Activated naive CD4-positive, alpha-beta T cell treated with anti-CD3 and anti-CD28 coated beads, Interleukin-2, amount 50 U/mL, for 24 hours (primary cell): ENCODE results near the gene CPED1.
"Not testable (repeated sequence)": the region's sequence is repeated elsewhere in the genome, so short reads cannot be mapped to it uniquely, and the experiment has no call there.

Experiments used
- H3K27ac Mint-ChIP-seq: one replicate; pipeline ENCODE4 v1.8.0; 2021; ENCODE audit warnings: mild to moderate bottlenecking, mixed read lengths
- H3K27me3 Mint-ChIP-seq: one replicate; pipeline ENCODE4 v1.8.0; 2021; ENCODE audit warnings: mixed read lengths
- H3K36me3 Mint-ChIP-seq: one replicate; pipeline ENCODE4 v1.8.0; 2021; ENCODE audit warnings: mixed read lengths
- H3K4me1 Mint-ChIP-seq: one replicate; pipeline ENCODE4 v1.8.0; 2021; ENCODE audit warnings: mixed read lengths
- H3K4me3 Mint-ChIP-seq: one replicate; pipeline ENCODE4 v1.8.0; 2021; ENCODE audit warnings: mild to moderate bottlenecking, mixed read lengths
- H3K9me3 Mint-ChIP-seq: one replicate; pipeline ENCODE4 v1.8.0; 2021; ENCODE audit warnings: mixed read lengths

The CPED1 gene

DNA sequence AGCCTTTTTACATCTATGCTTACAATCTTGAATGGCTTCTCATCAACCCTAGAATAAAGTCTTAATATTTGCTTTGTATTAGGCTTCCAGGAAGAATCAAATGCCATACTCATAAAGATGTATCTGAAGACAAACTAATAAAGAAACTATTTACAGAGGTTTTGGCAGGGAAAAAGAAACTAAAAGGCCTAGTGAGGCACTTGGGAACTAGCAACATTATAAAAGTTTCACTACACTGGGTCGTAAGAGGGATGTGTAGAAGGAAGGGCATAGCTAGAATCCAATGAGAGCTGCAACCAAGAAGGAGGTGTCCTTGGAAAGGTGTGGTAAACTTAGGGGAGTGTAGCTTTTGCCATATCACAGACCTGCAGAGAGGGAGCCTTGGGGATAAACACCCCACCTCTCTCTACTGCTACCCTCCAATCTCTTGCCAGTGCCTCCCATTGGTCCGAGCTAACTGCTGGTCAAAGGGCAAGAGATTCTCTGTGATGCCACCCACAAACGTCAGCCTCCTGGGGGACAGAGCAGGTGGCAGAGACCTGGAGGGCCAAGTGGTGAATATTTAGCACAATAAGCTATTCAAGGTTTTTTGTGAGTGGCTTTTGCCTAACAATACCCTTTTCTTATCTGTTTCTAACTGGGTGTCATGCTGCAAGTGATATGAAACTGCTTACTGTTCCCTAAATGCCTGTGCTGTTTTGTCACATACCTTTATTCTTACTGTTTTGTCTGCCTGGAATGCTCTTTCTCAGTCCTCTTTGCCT is 60.7 kb downstream of the CPED1 start:
- Mint-ChIP-seq H3K4me1 (no peaks in the 10 kb centered on the region), H3K4me3 (no peak overlapping the region), H3K27ac (no peak overlapping the region), H3K9me3 (peaks cover 4% of the 10 kb centered on the region), H3K27me3 (peaks cover 14% of the 10 kb centered on the region), H3K36me3 (peaks cover 2% of the 10 kb centered on the region)

DNA sequence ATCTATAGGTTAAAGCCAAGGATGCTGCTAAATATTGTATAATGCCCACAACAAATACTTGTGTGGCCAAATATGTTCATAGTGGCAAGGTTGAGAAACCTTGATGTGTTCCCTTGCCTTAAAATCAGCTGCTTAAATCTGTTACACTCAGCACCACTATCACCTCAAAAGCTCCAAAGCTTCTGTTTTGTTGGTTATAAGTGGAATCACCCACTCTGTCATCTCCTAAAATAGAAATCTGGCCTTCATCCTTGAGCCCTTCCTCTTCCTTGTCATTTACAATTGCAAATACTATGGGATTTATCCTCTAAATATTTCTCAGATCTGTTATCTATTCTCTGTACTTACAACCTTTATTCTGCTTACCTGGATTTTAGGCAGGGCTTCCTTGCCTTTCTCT is 61.4 kb downstream of the CPED1 start:
- Mint-ChIP-seq H3K4me3 (no peak overlapping the region), H3K27me3 (peaks cover 14% of the 10 kb centered on the region), H3K27ac (no peak overlapping the region), H3K9me3 (peaks cover 4% of the 10 kb centered on the region), H3K36me3 (peaks cover 2% of the 10 kb centered on the region), H3K4me1 (no peaks in the 10 kb centered on the region)

- no peak overlapping the region for H3K4me3 Mint-ChIP-seq
- H3K27ac Mint-ChIP-seq, result no peak overlapping the region
- no peaks in the 10 kb centered on the region for H3K9me3 Mint-ChIP-seq
- peaks cover 2% of the 10 kb centered on the region for H3K36me3 Mint-ChIP-seq
- peaks cover 9% of the 10 kb centered on the region for H3K27me3 Mint-ChIP-seq
- H3K4me1 Mint-ChIP-seq, result no peaks in the 10 kb centered on the region
Observed at GRCh38 chr7:121053219-121053618, 64.7 kb downstream of the CPED1 start.

DNA sequence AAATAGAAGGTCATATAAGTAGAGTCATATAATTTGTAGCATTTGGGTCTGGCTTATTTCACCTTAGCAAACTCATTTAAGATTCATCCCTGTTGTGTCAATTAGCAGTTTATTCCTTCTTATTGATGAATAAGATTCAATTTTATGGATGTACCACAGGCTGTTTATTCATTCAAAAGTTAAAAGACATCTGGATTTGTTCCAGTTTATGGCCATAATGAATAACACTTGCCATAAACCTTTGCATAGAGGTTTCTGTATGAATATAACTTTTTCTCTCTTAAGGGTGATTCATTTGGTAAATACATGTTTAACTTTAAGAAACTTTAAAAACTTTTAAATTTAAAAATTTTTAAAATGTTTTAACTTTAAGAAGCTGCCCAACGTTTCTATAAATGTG is 66.4 kb downstream of the CPED1 start:
- H3K4me1 Mint-ChIP-seq, result no peaks in the 10 kb centered on the region
- H3K4me3 Mint-ChIP-seq, result no peak overlapping the region
- H3K27ac Mint-ChIP-seq, result no peak overlapping the region
- peaks cover 2% of the 10 kb centered on the region for H3K27me3 Mint-ChIP-seq
- no peaks in the 10 kb centered on the region for H3K36me3 Mint-ChIP-seq
- H3K9me3 Mint-ChIP-seq, result no peaks in the 10 kb centered on the region

- Mint-ChIP-seq H3K36me3 (no peaks in the 10 kb centered on the region), H3K27ac (no peak overlapping the region), H3K4me1 (no peaks in the 10 kb centered on the region), H3K9me3 (no peaks in the 10 kb centered on the region), H3K27me3 (no peaks in the 10 kb centered on the region), H3K4me3 (no peak overlapping the region)
Observed at GRCh38 chr7:121057878-121058277, 69.4 kb downstream of the CPED1 start.

GRCh38 chr7:121058975-121059374 is 70.5 kb downstream of the CPED1 start:
- no peaks in the 10 kb centered on the region for H3K27me3 Mint-ChIP-seq
- H3K4me1 Mint-ChIP-seq, result no peaks in the 10 kb centered on the region
- no peaks in the 10 kb centered on the region for H3K36me3 Mint-ChIP-seq
- no peak overlapping the region for H3K27ac Mint-ChIP-seq
- no peak overlapping the region for H3K4me3 Mint-ChIP-seq
- no peaks in the 10 kb centered on the region for H3K9me3 Mint-ChIP-seq

DNA sequence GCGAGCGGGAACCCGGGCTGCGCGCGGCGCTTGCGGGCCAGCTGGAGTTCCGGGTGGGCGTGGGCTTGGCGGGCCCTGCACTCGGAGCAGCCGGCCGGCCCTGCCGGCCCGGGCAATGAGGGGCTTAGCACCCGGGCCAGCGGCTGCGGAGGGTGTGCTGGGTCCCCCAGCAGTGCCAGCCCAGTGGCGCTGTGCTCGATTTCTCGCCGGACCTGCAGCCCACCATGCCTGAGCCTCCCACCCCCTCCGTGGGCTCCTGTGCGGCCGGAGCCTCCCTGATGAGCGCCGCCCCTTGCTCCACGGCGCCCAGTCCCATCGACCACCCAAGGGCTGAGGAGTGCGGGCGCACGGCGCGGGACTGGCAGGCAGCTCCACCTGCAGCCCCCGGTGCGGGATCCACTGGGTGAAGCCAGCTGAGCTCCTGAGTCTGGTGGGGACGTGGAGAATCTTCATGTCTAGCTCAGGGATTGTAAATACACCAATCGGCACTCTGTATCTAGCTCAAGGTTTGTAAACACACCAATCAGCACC is 71.5 kb downstream of the CPED1 start:
- not testable (repeated sequence) for H3K27me3 Mint-ChIP-seq, H3K9me3 Mint-ChIP-seq, H3K4me1 Mint-ChIP-seq, H3K36me3 Mint-ChIP-seq, H3K4me3 Mint-ChIP-seq, H3K27ac Mint-ChIP-seq

GRCh38 chr7:121061677-121062582 is 73.4 kb downstream of the CPED1 start:
- Mint-ChIP-seq H3K4me3 (no peak overlapping the region), H3K27ac (no peak overlapping the region), H3K27me3 (no peaks in the 10 kb centered on the region), H3K36me3 (no peaks in the 10 kb centered on the region), H3K4me1 (no peaks in the 10 kb centered on the region), H3K9me3 (no peaks in the 10 kb centered on the region)

- Mint-ChIP-seq H3K4me3 (no peak overlapping the region), H3K36me3 (no peaks in the 10 kb centered on the region), H3K27ac (no peak overlapping the region), H3K27me3 (no peaks in the 10 kb centered on the region), H3K4me1 (no peaks in the 10 kb centered on the region), H3K9me3 (no peaks in the 10 kb centered on the region)
Observed at GRCh38 chr7:121062671-121063279, 74.3 kb downstream of the CPED1 start.

DNA sequence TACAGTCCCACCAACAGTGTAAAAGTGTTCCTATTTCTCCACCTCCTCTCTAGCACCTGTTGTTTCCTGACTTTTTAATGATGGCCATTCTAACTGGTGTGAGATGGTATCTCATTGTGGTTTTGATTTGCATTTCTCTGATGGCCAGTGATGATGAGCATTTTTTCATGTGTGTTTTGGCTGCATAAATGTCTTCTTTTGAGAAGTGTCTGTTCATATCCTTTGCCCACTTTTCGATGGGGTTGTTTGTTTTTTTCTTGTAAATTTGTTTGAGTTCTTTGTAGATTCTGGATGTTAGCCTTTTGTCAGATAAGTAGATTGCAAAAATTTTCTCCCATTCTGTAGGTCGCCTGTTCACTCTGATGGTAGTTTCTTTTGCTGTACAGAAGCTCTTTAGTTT is 79.2 kb downstream of the CPED1 start:
- not testable (repeated sequence) for H3K4me3 Mint-ChIP-seq, H3K9me3 Mint-ChIP-seq, H3K27me3 Mint-ChIP-seq, H3K27ac Mint-ChIP-seq, H3K4me1 Mint-ChIP-seq, H3K36me3 Mint-ChIP-seq

DNA sequence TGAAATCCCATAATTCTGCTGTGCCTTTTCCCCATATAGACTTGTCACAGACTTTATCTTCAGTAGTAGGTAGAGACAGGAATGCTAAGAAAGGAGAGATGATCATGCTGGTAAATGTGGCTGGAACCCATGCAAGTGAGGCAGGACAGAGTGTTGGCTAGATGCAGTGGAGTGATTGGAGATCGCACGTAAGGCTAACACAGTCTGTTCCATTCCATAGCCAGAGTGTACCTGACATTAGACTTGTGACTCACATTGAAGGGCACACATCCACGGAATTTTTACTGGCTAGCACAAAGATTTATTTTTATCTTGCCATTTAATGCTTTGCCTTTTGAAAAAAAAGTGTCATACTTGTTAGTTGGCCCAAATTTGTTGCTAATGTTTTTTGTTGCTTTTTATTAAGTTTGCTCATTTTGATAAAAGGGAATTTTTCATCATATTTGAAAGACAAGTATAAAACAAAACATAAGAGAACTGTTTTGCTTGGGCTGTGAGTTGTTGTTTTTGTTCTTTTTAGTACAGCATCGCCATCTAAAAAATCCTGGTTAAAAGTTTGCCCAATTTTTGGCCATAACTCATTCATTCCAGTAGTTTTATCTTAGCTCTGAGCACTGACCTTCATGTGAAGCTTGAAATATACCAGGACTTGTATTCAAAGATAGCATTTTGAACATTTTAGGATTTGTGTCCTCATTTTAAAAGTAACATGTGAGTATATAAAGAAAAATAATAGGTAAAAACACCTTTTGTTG is 81.0 kb downstream of the CPED1 start:
- Mint-ChIP-seq H3K9me3 (no peaks in the 10 kb centered on the region), H3K27me3 (peaks cover 9% of the 10 kb centered on the region), H3K36me3 (no peaks in the 10 kb centered on the region), H3K4me1 (no peaks in the 10 kb centered on the region), H3K4me3 (no peak overlapping the region), H3K27ac (no peak overlapping the region)

- no peaks in the 10 kb centered on the region for H3K9me3 Mint-ChIP-seq
- H3K27ac Mint-ChIP-seq, result no peak overlapping the region
- no peaks in the 10 kb centered on the region for H3K4me1 Mint-ChIP-seq
- H3K27me3 Mint-ChIP-seq, result peaks cover 9% of the 10 kb centered on the region
- H3K4me3 Mint-ChIP-seq, result no peak overlapping the region
- H3K36me3 Mint-ChIP-seq, result no peaks in the 10 kb centered on the region
Observed at GRCh38 chr7:121071132-121071531, 82.6 kb downstream of the CPED1 start.

DNA sequence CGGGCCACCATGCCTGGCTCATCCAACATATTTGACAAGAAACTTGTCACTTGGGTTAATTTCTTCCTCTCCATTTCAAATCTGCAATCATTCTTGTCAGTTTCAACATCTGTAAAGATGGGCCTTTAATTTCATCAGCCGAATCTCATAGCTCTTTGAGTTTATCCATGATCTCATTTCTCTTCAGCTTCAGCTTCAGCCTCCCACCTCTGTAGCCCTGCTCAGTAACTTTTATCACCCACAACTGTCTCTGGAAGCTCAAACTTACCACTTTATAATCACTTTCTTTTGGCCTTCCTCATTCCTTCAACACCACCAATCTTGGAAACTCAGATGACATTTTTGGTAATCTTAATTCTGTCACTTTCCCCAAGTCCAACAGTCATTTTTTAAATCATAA is 83.2 kb downstream of the CPED1 start:
- H3K27ac Mint-ChIP-seq, result no peak overlapping the region
- H3K27me3 Mint-ChIP-seq, result peaks cover 9% of the 10 kb centered on the region
- no peaks in the 10 kb centered on the region for H3K36me3 Mint-ChIP-seq
- no peaks in the 10 kb centered on the region for H3K4me1 Mint-ChIP-seq
- no peak overlapping the region for H3K4me3 Mint-ChIP-seq
- H3K9me3 Mint-ChIP-seq, result no peaks in the 10 kb centered on the region

- Mint-ChIP-seq H3K9me3 (no peaks in the 10 kb centered on the region), H3K4me3 (no peak overlapping the region), H3K27ac (no peak overlapping the region), H3K4me1 (no peaks in the 10 kb centered on the region), H3K36me3 (no peaks in the 10 kb centered on the region), H3K27me3 (peaks cover 10% of the 10 kb centered on the region)
Observed at GRCh38 chr7:121072826-121073225, 84.3 kb downstream of the CPED1 start.

DNA sequence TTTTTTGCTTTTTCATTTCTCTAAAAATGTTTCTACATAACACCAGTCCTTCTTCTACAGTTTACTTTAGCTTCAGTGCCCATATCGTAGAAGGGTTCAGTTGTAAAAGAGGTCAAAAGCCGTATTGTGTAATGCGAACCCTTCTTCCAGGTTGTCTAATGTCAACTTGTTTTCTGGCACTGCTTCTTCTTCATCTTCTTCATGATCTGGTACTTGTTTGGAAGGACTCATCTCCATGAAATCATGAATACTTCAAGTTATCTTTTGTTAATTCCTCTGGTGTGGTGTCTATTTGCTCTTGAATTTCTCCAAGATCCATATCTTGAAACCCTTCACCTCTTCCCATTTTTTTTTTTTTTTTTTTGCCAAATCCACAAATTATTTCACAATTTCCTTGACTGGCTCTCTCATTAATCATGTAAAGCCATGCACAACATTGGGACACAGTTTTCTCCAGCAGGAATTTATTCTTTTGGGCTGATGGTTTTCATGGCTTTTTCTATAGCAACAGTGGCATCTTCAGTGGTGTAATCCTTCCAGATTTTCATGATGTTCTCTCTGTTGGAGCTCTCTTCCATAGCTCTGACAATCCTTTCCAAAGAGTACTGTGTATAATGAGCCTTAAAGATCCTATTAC is 85.1 kb downstream of the CPED1 start:
- Mint-ChIP-seq H3K27me3 (peaks cover 9% of the 10 kb centered on the region), H3K4me1 (no peaks in the 10 kb centered on the region), H3K4me3 (no peak overlapping the region), H3K9me3 (no peaks in the 10 kb centered on the region), H3K36me3 (no peaks in the 10 kb centered on the region), H3K27ac (no peak overlapping the region)
